ENCODE measurements around the gene XRCC3. TPM values are rescaled to one million over a fixed set of nuclear protein-coding genes. Genes with fewer than 3 reads are reported as not detected.
"Not testable (repeated sequence)": the region's sequence is repeated elsewhere in the genome, so short reads cannot be mapped to it uniquely, and the experiment has no call there.

XRCC3 gene
- total and polyA plus RNA-seq, 12 donors = 1.0 to 4.4 (median 3.0) TPM

DNA sequence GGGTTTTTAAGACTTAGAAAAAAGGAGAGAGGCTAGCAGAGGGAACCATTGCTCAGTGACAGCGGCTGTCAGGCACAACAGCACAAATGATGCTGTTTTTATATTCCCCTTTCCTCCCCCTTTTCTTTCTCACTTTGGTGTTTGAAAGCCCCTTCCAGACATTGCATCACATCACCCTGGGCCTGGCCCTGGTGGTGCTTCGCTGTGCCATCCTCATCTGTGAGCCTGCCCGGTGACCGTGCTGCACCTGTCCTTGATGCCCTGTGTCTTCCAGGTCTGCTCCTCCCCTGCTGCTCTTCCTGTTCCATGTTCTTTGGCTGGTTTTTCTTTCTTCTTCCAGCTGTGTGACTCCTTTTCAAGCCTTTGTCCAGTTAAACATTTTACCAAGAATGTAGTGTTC, 61.4 kb downstream of the XRCC3 start:
- TF ChIP-seq, protein P1, sequence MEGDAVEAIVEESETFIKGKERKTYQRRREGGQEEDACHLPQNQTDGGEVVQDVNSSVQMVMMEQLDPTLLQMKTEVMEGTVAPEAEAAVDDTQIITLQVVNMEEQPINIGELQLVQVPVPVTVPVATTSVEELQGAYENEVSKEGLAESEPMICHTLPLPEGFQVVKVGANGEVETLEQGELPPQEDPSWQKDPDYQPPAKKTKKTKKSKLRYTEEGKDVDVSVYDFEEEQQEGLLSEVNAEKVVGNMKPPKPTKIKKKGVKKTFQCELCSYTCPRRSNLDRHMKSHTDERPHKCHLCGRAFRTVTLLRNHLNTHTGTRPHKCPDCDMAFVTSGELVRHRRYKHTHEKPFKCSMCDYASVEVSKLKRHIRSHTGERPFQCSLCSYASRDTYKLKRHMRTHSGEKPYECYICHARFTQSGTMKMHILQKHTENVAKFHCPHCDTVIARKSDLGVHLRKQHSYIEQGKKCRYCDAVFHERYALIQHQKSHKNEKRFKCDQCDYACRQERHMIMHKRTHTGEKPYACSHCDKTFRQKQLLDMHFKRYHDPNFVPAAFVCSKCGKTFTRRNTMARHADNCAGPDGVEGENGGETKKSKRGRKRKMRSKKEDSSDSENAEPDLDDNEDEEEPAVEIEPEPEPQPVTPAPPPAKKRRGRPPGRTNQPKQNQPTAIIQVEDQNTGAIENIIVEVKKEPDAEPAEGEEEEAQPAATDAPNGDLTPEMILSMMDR (IDR thresholded peaks at IDR 0.05) = no peak
- ATAC-seq (peak in 2 of 8 donors; percentile 33 to 50), DNase-seq (no peak)
- Histone ChIP-seq H3K27me3 (no peaks in the 10 kb centered on the region), H3K4me1 (peaks cover 14 to 78% (median 53%) of the 10 kb centered on the region in 9 donors), H3K9me3 (no peaks in the 10 kb centered on the region), H3K36me3 (peaks cover 0 to 67% (median 34%) of the 10 kb centered on the region in 9 donors), H3K27ac (peak overlapping the region in 9 of 10 donors; percentile 3 to 75 (median 39)), H3K4me3 (no peak overlapping the region)
- intact Hi-C loops (cut with DNase I) = no loop called here
- 52 to 61% methylated on average over 4 of the region's 4 CpGs for WGBS, 2 donors

GRCh38 chr14:103653336-103653735, 61.9 kb downstream of the XRCC3 start:
- WGBS, 2 donors = 29 to 30% methylated on average over 10 of the region's 10 CpGs
- peak in 5 of 8 donors; percentile 12 to 26 (median 20) for ATAC-seq
- H3K36me3 ChIP-seq = peaks cover 0 to 66% (median 31%) of the 10 kb centered on the region in 9 donors

GRCh38 chr14:103652806-103653205, 62.4 kb downstream of the XRCC3 start:
- TF ChIP-seq, protein P1 (IDR thresholded peaks at IDR 0.05) = no peak
- no peak overlapping the region for H3K4me3 ChIP-seq
- no peak for DNase-seq
- H3K27ac ChIP-seq = peak overlapping the region in 8 of 10 donors; percentile 3 to 75 (median 38)
- H3K9me3 ChIP-seq = no peaks in the 10 kb centered on the region
- H3K4me1 ChIP-seq = peaks cover 14 to 74% (median 52%) of the 10 kb centered on the region in 9 donors
- H3K27me3 ChIP-seq = no peaks in the 10 kb centered on the region
- H3K36me3 ChIP-seq = peaks cover 0 to 62% (median 29%) of the 10 kb centered on the region in 9 donors
- ATAC-seq = peak in 1 of 8 donors; percentile 10
- WGBS, 2 donors = 75 to 78% methylated on average over 3 of the region's 3 CpGs
- intact Hi-C loops (cut with DNase I) = no loop called here

More at GRCh38 chr14:103653336-103653735, 61.9 kb downstream of the XRCC3 start:
- peak overlapping the region in 9 of 10 donors; percentile 3 to 75 (median 39) for H3K27ac ChIP-seq
- peaks cover 14 to 78% (median 53%) of the 10 kb centered on the region in 9 donors for H3K4me1 ChIP-seq
- intact Hi-C loops (cut with DNase I); H3K27me3 ChIP-seq; H3K9me3 ChIP-seq; DNase-seq: not testable (repeated sequence)
- peak overlapping the region in 1 of 10 donors; percentile 6 for H3K4me3 ChIP-seq

DNA sequence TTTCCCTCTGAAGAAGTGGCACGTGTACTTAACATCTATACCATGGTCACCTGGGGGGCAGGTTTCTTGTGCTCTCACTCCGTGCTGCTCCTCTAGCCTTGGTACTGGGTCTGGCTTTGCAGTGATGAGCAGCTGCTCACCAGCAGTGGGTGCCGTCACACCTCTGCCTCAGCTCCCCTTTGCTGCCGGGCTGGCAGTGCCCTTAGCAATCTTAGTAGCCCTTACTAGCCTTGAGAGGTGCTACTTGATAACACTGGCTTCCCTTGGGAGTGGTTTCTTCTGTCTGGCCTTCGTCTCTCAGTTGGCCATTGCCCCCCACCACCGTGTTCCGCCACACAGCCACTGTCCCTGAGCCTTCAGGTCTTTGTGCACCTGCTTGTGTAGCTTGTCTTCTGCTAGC, 63.7 kb downstream of the XRCC3 start:
- ATAC-seq = peak in 1 of 8 donors; percentile 43
- 63 to 73% methylated on average over 7 of the region's 7 CpGs for WGBS, 2 donors
- H3K4me1 ChIP-seq = peaks cover 14 to 72% (median 40%) of the 10 kb centered on the region in 9 donors
- no peaks in the 10 kb centered on the region for H3K27me3 ChIP-seq
- DNase-seq = no peak
- no peaks in the 10 kb centered on the region for H3K9me3 ChIP-seq
- TF ChIP-seq, protein P1 (IDR thresholded peaks at IDR 0.05) = no peak
- intact Hi-C loops (cut with DNase I) = no loop called here
- H3K36me3 ChIP-seq = peaks cover 0 to 50% (median 21%) of the 10 kb centered on the region in 9 donors
- H3K4me3 ChIP-seq = no peak overlapping the region
- no peak overlapping the region for H3K27ac ChIP-seq

- WGBS, 2 donors = 73 to 79% methylated on average over 4 of the region's 4 CpGs
- ATAC-seq (no peak), DNase-seq (no peak)
- TF ChIP-seq, protein P1 (IDR thresholded peaks at IDR 0.05) = no peak
- intact Hi-C loops (cut with DNase I) = no loop called here
- Histone ChIP-seq H3K27me3 (no peaks in the 10 kb centered on the region), H3K4me1 (peaks cover 16 to 74% (median 53%) of the 10 kb centered on the region in 9 donors), H3K27ac (no peak overlapping the region), H3K4me3 (no peak overlapping the region), H3K36me3 (peaks cover 0 to 36% (median 8%) of the 10 kb centered on the region in 9 donors), H3K9me3 (no peaks in the 10 kb centered on the region)
Observed at GRCh38 chr14:103650213-103650612, 65.0 kb downstream of the XRCC3 start.
